ENCODE data around the gene PARD3B. TPM values are rescaled to one million over a fixed set of nuclear protein-coding genes. Genes with fewer than 3 reads are reported as not detected.

Gene PARD3B
- total and polyA plus RNA-seq, 7 donors = 3.2 to 64.0 (median 42.5) TPM

DNA sequence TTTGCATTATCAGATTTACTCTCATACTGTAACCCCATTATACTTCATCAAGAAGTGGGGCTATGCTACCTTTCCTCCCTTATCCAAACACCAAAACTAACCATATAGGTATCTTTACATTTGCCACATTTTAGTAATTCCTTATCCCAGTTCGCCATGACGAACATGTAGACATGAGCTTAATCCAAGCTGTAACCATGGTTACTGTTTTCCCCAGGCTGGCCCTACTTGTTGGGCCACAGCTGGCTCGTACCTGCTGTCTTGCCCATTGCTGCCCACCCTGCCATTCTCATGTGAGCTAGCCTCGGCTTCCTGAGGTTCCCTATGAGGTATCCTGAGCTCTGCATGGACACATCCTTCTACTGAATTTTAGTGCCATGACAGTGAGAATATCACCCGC lies 117.7 kb downstream of the PARD3B start:
- TF ChIP-seq POLR2AphosphoS5 (IDR thresholded peaks at IDR 0.05) (no peak), POLR2A (IDR thresholded peaks at IDR 0.05) (no peak)
- TF ChIP-seq, protein P1, sequence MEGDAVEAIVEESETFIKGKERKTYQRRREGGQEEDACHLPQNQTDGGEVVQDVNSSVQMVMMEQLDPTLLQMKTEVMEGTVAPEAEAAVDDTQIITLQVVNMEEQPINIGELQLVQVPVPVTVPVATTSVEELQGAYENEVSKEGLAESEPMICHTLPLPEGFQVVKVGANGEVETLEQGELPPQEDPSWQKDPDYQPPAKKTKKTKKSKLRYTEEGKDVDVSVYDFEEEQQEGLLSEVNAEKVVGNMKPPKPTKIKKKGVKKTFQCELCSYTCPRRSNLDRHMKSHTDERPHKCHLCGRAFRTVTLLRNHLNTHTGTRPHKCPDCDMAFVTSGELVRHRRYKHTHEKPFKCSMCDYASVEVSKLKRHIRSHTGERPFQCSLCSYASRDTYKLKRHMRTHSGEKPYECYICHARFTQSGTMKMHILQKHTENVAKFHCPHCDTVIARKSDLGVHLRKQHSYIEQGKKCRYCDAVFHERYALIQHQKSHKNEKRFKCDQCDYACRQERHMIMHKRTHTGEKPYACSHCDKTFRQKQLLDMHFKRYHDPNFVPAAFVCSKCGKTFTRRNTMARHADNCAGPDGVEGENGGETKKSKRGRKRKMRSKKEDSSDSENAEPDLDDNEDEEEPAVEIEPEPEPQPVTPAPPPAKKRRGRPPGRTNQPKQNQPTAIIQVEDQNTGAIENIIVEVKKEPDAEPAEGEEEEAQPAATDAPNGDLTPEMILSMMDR (IDR thresholded peaks at IDR 0.05) = no peak
- intact Hi-C loops (cut with DNase I) = no loop called here

DNA sequence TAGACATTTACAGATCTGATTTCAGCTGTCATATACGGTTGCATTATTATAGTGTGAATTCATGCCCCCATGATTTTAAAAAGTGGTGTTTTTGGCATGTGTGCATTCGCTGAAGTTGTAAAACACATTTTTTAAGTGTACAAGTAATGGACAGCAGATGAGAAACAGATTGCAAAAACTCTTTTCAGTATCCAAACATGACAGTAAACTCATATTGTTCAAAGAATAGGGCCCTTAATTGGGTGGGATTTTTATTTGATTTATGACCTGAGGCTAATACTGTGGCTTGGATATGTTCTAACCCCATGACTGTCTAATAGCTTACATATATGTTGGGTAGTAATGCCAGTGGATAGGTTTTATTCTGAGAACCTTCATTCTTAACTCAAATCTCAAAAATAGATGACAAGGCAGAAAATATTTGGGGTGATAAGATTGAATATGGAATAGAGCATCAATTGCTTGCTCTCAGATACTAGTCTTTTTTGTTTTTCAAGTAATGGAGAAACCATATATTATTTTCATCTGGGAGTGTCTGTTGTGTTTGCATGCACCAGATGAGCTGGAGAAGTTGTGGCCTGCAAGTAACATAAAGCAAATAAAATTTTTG lies 118.6 kb downstream of the PARD3B start:
- Histone ChIP-seq H3K9me3 (no peaks in the 10 kb centered on the region), H3K4me1 (peaks cover 0 to 28% (median 25%) of the 10 kb centered on the region in 4 donors), H3K27ac (peak overlapping the region in 1 of 4 donors; percentile 33), H3K36me3 (no peaks in the 10 kb centered on the region), H3K27me3 (no peaks in the 10 kb centered on the region), H3K4me3 (no peak overlapping the region)
- TF ChIP-seq POLR2A (IDR thresholded peaks at IDR 0.05) (no peak), EP300 (IDR thresholded peaks at IDR 0.05) (no peak), POLR2AphosphoS5 (IDR thresholded peaks at IDR 0.05) (no peak)
- TF ChIP-seq, protein P1 (IDR thresholded peaks at IDR 0.05) = no peak
- DNase-seq = no peak
- intact Hi-C loops (cut with DNase I) = no loop called here
- 83 to 92% methylated on average over 2 of the region's 2 CpGs for WGBS, 2 donors

More for the DNA sequence above, 117.7 kb downstream of the PARD3B start:
- 93 to 95% methylated on average over 5 of the region's 5 CpGs for WGBS, 2 donors
- no peak for DNase-seq
- Histone ChIP-seq H3K9me3 (no peaks in the 10 kb centered on the region), H3K4me1 (peaks cover 0 to 28% (median 25%) of the 10 kb centered on the region in 4 donors), H3K36me3 (no peaks in the 10 kb centered on the region), H3K27ac (no peak overlapping the region), H3K4me3 (no peak overlapping the region), H3K27me3 (no peaks in the 10 kb centered on the region)

DNA sequence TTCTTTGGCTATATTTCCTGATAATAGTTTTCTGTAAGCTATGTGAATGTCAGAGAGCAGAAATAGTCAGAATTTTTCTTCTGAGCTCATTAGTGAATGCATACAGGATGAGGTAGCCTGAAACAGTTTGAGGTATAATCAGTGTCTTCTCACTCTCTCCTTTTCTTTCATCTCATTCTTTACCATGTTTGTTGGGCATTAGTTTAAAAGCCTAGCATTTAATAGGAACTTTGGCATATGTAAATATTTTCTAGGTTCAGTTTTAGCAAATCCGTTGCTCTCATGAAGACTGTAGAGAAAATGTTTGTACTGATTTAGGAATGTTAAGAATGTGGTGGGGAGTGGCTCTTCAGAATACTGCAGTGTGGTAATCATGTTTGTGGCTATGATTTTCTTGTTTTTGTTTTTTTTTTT lies 119.4 kb downstream of the PARD3B start:
- no peak overlapping the region for H3K4me3 ChIP-seq
- DNase-seq = no peak
- H3K4me1 ChIP-seq = peaks cover 0 to 33% (median 28%) of the 10 kb centered on the region in 4 donors
- no peaks in the 10 kb centered on the region for H3K36me3 ChIP-seq
- H3K27me3 ChIP-seq = no peaks in the 10 kb centered on the region
- H3K27ac ChIP-seq = peak overlapping the region in 2 of 4 donors; percentile 5 to 33
- TF ChIP-seq, protein P1 (IDR thresholded peaks at IDR 0.05) = no peak
- intact Hi-C loops (cut with DNase I) = no loop called here
- no peaks in the 10 kb centered on the region for H3K9me3 ChIP-seq
- WGBS, 2 donors = 44 to 50% methylated on average over 1 of the region's 1 CpG

DNA sequence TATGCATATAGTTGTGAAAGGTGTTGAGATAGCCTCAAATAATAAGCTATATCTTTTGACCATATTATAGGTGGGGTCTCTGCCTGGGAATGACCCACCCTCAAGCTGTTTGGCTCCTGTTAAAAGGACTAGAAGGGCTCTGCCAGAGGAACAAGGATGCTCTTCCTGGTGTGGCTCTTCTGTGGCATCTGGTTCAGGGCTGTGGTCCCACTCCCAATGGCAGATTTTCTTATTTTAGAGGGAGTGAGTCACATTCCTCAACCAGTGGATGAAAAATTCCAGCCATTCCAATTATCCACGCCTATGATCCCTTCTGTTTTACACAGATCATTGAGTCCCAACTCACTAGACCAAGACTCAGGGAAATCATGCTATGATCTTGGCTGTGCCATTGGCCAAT lies 119.9 kb downstream of the PARD3B start:
- Histone ChIP-seq H3K27me3 (no peaks in the 10 kb centered on the region), H3K36me3 (no peaks in the 10 kb centered on the region), H3K9me3 (no peaks in the 10 kb centered on the region), H3K4me1 (peaks cover 0 to 36% (median 33%) of the 10 kb centered on the region in 4 donors), H3K4me3 (no peak overlapping the region), H3K27ac (peak overlapping the region in 3 of 4 donors; percentile 5 to 33 (median 14))
- WGBS, 2 donors = 70 to 84% methylated on average over 1 of the region's 1 CpG
- no peak for DNase-seq
- TF ChIP-seq, protein P1 (IDR thresholded peaks at IDR 0.05) = no peak
- no peak for TF ChIP-seq EP300 (IDR thresholded peaks at IDR 0.05)
- no peak for TF ChIP-seq POLR2A (IDR thresholded peaks at IDR 0.05)
- TF ChIP-seq POLR2AphosphoS5 (IDR thresholded peaks at IDR 0.05) = no peak
- intact Hi-C loops (cut with DNase I) = no loop called here

DNA sequence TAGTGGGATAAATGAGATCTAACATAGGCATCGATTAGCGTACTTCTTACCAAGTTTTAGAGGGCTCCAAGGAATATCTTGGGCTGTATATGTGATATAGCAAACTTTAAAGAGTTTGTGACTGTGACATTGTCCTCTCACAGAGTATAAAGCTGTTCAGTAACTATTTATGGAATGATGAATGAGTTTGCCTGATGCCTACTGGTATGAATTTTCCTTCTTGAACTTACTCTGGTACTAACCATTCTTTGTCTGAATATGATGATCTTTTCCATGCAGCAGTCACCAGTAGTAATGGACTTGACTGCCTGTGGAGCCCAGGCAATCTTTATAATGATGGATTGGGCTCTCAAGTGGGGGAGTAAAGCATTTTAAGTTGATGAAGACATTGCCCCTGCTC lies 120.5 kb downstream of the PARD3B start:
- Histone ChIP-seq H3K36me3 (no peaks in the 10 kb centered on the region), H3K4me1 (peaks cover 0 to 38% (median 35%) of the 10 kb centered on the region in 4 donors), H3K4me3 (no peak overlapping the region), H3K27me3 (no peaks in the 10 kb centered on the region), H3K9me3 (no peaks in the 10 kb centered on the region), H3K27ac (peak overlapping the region in 3 of 4 donors; percentile 1 to 33 (median 14))
- no peak for DNase-seq
- intact Hi-C loops (cut with DNase I) = no loop called here
- WGBS, 2 donors = 97 to 98% methylated on average over 2 of the region's 2 CpGs
- TF ChIP-seq POLR2AphosphoS5 (IDR thresholded peaks at IDR 0.05) (no peak), POLR2A (IDR thresholded peaks at IDR 0.05) (no peak), EP300 (IDR thresholded peaks at IDR 0.05) (no peak)
- TF ChIP-seq, protein P1 (IDR thresholded peaks at IDR 0.05) = no peak

Measured in sigmoid colon (tissue), 7 donors.